GM23338 (cell line): Measurements from ENCODE around the gene KCNJ2. TPM values are rescaled to one million over a fixed set of nuclear protein-coding genes. Genes with fewer than 3 reads are reported as not detected.
A peak's percentile ranks its signal among the peaks of the same experiment; 100 is the strongest.

Source experiments
- ATAC-seq: fragments of 200-7000 bp; cut with Tn5 transposase; 3 replicates; pipeline ENCODE4 v1.9.1; 2020
- DNase-seq: peaks from one replicate; pipeline ENCODE4 v3.0.0-alpha.2; 2015; ENCODE audit warnings: low spot score
- H2AFZ ChIP-seq: fragments of 200-600 bp; sonication (generic); 2 replicates; pipeline ENCODE4 v1.8.0; 2016; ENCODE audit warnings: antibody characterized with exemption, mild to moderate bottlenecking, moderate library complexity
- H3F3A ChIP-seq: fragments of 200-600 bp; sonication (generic); replicated peaks from 2 replicates; pipeline ENCODE4 v1.8.0; 2017; ENCODE audit warnings: antibody characterized with exemption, mixed run types, low read depth
- H3K27ac ChIP-seq: fragments of 200-600 bp; sonication (generic); 2 replicates; pipeline ENCODE4 v1.6.1; 2016; ENCODE audit warnings: low read depth
- H3K27me3 ChIP-seq: fragments of 200-600 bp; sonication (generic); 2 replicates; pipeline ENCODE4 v1.8.0; 2016; ENCODE audit warnings: mild to moderate bottlenecking, mixed run types, moderate library complexity; ENCODE audit not compliant: insufficient read depth
- H3K36me3 ChIP-seq: fragments of 200-600 bp; sonication (generic); 2 replicates; pipeline ENCODE4 v1.8.0; 2016; ENCODE audit warnings: mild to moderate bottlenecking; ENCODE audit not compliant: insufficient read depth
- H3K4me1 ChIP-seq: fragments of 200-600 bp; sonication (generic); 2 replicates; pipeline ENCODE4 v1.8.0; 2016; ENCODE audit warnings: mild to moderate bottlenecking, moderate library complexity; ENCODE audit not compliant: insufficient read depth
- H3K4me2 ChIP-seq: fragments of 200-600 bp; sonication (generic); 2 replicates; pipeline ENCODE4 v1.7.1; 2017; ENCODE audit warnings: mixed run types
- H3K4me3 ChIP-seq: fragments of 200-600 bp; sonication (generic); 2 replicates; pipeline ENCODE4 v1.6.1; 2016; ENCODE audit warnings: mixed run types
- H3K79me2 ChIP-seq: fragments of 200-600 bp; sonication (generic); replicated peaks from 2 replicates; pipeline ENCODE4 v1.8.0; 2017; ENCODE audit warnings: mild to moderate bottlenecking; ENCODE audit not compliant: insufficient read depth
- H3K9me2 ChIP-seq: fragments of 200-600 bp; sonication (generic); 2 replicates; pipeline ENCODE4 v1.8.0; 2017; ENCODE audit not compliant: insufficient read depth
- H4K20me1 ChIP-seq: fragments of 200-600 bp; sonication (generic); replicated peaks from 2 replicates; pipeline ENCODE4 v1.8.0; 2017; ENCODE audit warnings: mild to moderate bottlenecking; ENCODE audit not compliant: insufficient read depth
- H3K27ac Mint-ChIP-seq: 2 replicates; pipeline ENCODE4 v1.8.0; 2020; ENCODE audit warnings: inconsistent platforms, mild to moderate bottlenecking, moderate library complexity, mixed read lengths
- H3K27me3 Mint-ChIP-seq: 3 replicates; pipeline ENCODE4 v1.8.0; 2022; ENCODE audit warnings: low read depth, mild to moderate bottlenecking, moderate library complexity, mixed read lengths, inconsistent platforms; ENCODE audit not compliant: insufficient read depth, poor library complexity
- H3K36me3 Mint-ChIP-seq: 3 replicates; pipeline ENCODE4 v1.8.0; 2021; ENCODE audit warnings: low read depth, mild to moderate bottlenecking, inconsistent platforms, moderate library complexity, mixed read lengths
- H3K4me1 Mint-ChIP-seq: 3 replicates; pipeline ENCODE4 v1.8.0; 2020; ENCODE audit warnings: mild to moderate bottlenecking, inconsistent platforms, mixed read lengths
- H3K4me3 Mint-ChIP-seq: 3 replicates; pipeline ENCODE4 v1.8.0; 2021; ENCODE audit warnings: moderate library complexity, mild to moderate bottlenecking, inconsistent platforms, mixed read lengths
- H3K9me3 Mint-ChIP-seq: 3 replicates; pipeline ENCODE4 v1.8.0; 2020; ENCODE audit warnings: moderate library complexity, mild to moderate bottlenecking, inconsistent platforms, mixed read lengths
- CREB1 ChIP-seq: fragments of 250-450 bp; sonication (Bioruptor Pico); IDR thresholded peaks from 2 replicates; pipeline ENCODE4 v1.5.0; 2020; ENCODE audit warnings: low read depth, mild to moderate bottlenecking, moderate library complexity
- EZH2phosphoT487 ChIP-seq: fragments of 200-600 bp; sonication (generic); IDR thresholded peaks from one replicate; pipeline ENCODE4 v1.8.1; 2018; ENCODE audit warnings: antibody characterized with exemption; ENCODE audit not compliant: unreplicated experiment
- JUNB ChIP-seq: IDR thresholded peaks from one replicate; pipeline ENCODE4 v1.6.1; 2016; ENCODE audit warnings: antibody characterized with exemption; ENCODE audit not compliant: unreplicated experiment
- POLR2AphosphoS5 ChIP-seq: IDR thresholded peaks from 2 replicates; pipeline ENCODE4 v1.6.1; 2016; ENCODE audit warnings: antibody characterized with exemption, low read depth
- STAT1 ChIP-seq: IDR thresholded peaks from one replicate; pipeline ENCODE4 v1.6.1; 2016; ENCODE audit warnings: antibody characterized with exemption; ENCODE audit not compliant: unreplicated experiment
- ZNF114 ChIP-seq: fragments of 250-450 bp; sonication (Bioruptor Pico); IDR thresholded peaks from 2 replicates; pipeline ENCODE4 v1.5.0; 2020; ENCODE audit warnings: mild to moderate bottlenecking, moderate library complexity
- ZNF462 ChIP-seq: fragments of 250-450 bp; sonication (Bioruptor Pico); IDR thresholded peaks from 2 replicates; pipeline ENCODE4 v1.5.0; 2020; ENCODE audit warnings: mild to moderate bottlenecking, moderate library complexity
- polyA plus RNA-seq: library from polyadenylated mRNA; unstranded; fragments of >200 nt; fragmentation: Nextera tagmentation; extraction: Ambion mirVana; gene quantifications from 2 replicates; pipeline ENCODE4 v1.2.1, GENCODE V29; 2016
- total RNA-seq: library from RNA; depleted of rRNA; stranded (reverse); fragments of >200 nt; shearing (Covaris generic); gene quantifications from 2 replicates; pipeline ENCODE4 v1.2.3, GENCODE V29; 2014

KCNJ2 gene
- total and polyA plus RNA-seq, 2 experiments from 2014 or later = 2.1 to 4.4 TPM

- TF ChIP-seq ZNF462 (CRISPR knock-in tag) (no peak), STAT1 (no peak), POLR2AphosphoS5 (no peak), ZNF114 (CRISPR knock-in tag) (no peak), CREB1 (CRISPR knock-in tag) (no peak), EZH2phosphoT487 (no peak)
Measured at GRCh38 chr17:70157151-70157550, 12.2 kb upstream of the KCNJ2 start (continued).

GRCh38 chr17:70158180-70158579 is 11.2 kb upstream of the KCNJ2 start:
- no peaks in the 10 kb centered on the region for H3K79me2 ChIP-seq
- no peaks in the 10 kb centered on the region for H3K36me3 ChIP-seq
- H3K4me2 ChIP-seq = no peak overlapping the region
- Mint-ChIP-seq H3K27ac (no peak overlapping the region), H3K9me3 (no peaks in the 10 kb centered on the region), H3K27me3 (peaks cover 2% of the 10 kb centered on the region), H3K4me1 (no peaks in the 10 kb centered on the region), H3K4me3 (no peak overlapping the region), H3K36me3 (no peaks in the 10 kb centered on the region)
- H3K4me1 ChIP-seq = no peaks in the 10 kb centered on the region
- H3K9me2 ChIP-seq = no peaks in the 10 kb centered on the region; the same call in 1 of the 2 replicates
- H3K4me3 ChIP-seq = no peak overlapping the region
- H3K27me3 ChIP-seq = no peaks in the 10 kb centered on the region
- TF ChIP-seq STAT1 = no peak
- TF ChIP-seq JUNB = no peak
- no peak overlapping the region for H3K27ac ChIP-seq
- ATAC-seq = no peak
- H3F3A ChIP-seq = no peaks in the 10 kb centered on the region
- DNase-seq = no peak
- no peaks in the 10 kb centered on the region for H4K20me1 ChIP-seq
- H2AFZ ChIP-seq = peak overlapping the region; percentile 43; the same call in 1 of the 2 replicates
